SU-DHL-6 (cell line): Measurements from ENCODE around the gene TNFRSF1B.
A peak's percentile ranks its signal among the peaks of the same experiment; 100 is the strongest.

Experiments used
- H2AFZ ChIP-seq: fragments of 200-600 bp; sonication (generic); 2 replicates; pipeline ENCODE4 v1.6.1; 2014; ENCODE audit warnings: low read depth, mild to moderate bottlenecking, moderate library complexity, mixed read lengths, antibody characterized with exemption, low read length; ENCODE audit not compliant: severe bottlenecking
- H3F3A ChIP-seq: fragments of 200-600 bp; shearing (Covaris generic); 2 replicates; pipeline ENCODE4 v1.6.0; 2016; ENCODE audit warnings: antibody characterized with exemption, mild to moderate bottlenecking; ENCODE audit not compliant: insufficient read depth
- H3K27ac ChIP-seq: fragments of 200-600 bp; sonication (generic); 2 replicates; pipeline ENCODE4 v1.5.1; 2016; ENCODE audit warnings: low read depth, mild to moderate bottlenecking, low read length, moderate library complexity, mixed read lengths
- H3K27me3 ChIP-seq: fragments of 200-600 bp; sonication (generic), shearing (Covaris generic); 2 replicates; pipeline ENCODE4 v1.6.0; 2014; ENCODE audit warnings: mild to moderate bottlenecking, low read length
- H3K36me3 ChIP-seq: fragments of 200-600 bp; sonication (generic); 2 replicates; pipeline ENCODE4 v1.6.1; 2014; ENCODE audit warnings: mild to moderate bottlenecking, low read length, mixed read lengths
- H3K4me2 ChIP-seq: fragments of 300-600, 200-600 bp; shearing (Covaris generic), sonication (generic); 2 replicates; pipeline ENCODE4 v1.6.0; 2014; ENCODE audit warnings: low read length, low read depth, mild to moderate bottlenecking; ENCODE audit not compliant: poor library complexity, severe bottlenecking
- H3K4me3 ChIP-seq: fragments of 200-600 bp; sonication (generic); 2 replicates; pipeline ENCODE4 v1.5.1; 2014; ENCODE audit warnings: antibody characterized with exemption, low read length, mild to moderate bottlenecking, mixed read lengths; ENCODE audit not compliant: insufficient read depth, poor library complexity, severe bottlenecking
- H3K79me2 ChIP-seq: fragments of 200-600 bp; sonication (generic); 2 replicates; pipeline ENCODE4 v1.6.1; 2014; ENCODE audit warnings: mild to moderate bottlenecking, low read length, moderate library complexity; ENCODE audit not compliant: insufficient read depth
- H3K9ac ChIP-seq: fragments of 200-600 bp; sonication (generic); 2 replicates; pipeline ENCODE4 v1.7.0; 2014; ENCODE audit warnings: mild to moderate bottlenecking, low read length
- H3K9me2 ChIP-seq: fragments of 200-600 bp; sonication (generic); replicated peaks from 2 replicates; pipeline ENCODE4 v1.6.1; 2014; ENCODE audit warnings: low read length; ENCODE audit not compliant: insufficient read depth
- H3K9me3 ChIP-seq: fragments of 200-600 bp; sonication (generic); 2 replicates; pipeline ENCODE4 v1.6.1; 2014; ENCODE audit warnings: low read length, mixed read lengths; ENCODE audit not compliant: insufficient read depth
- H4K20me1 ChIP-seq: fragments of 200-600 bp; sonication (generic); 2 replicates; pipeline ENCODE4 v1.6.1; 2014; ENCODE audit warnings: low read depth, mild to moderate bottlenecking, antibody characterized with exemption, low read length, moderate library complexity, mixed read lengths
- CTCF ChIP-seq: fragments of 200-600 bp; sonication (generic); IDR thresholded peaks from one replicate; pipeline ENCODE4 v1.5.1; 2017; ENCODE audit warnings: antibody characterized with exemption, mild to moderate bottlenecking, low read length, moderate library complexity; ENCODE audit not compliant: insufficient read depth, poor library complexity, severe bottlenecking
- EZH2phosphoT487 ChIP-seq: fragments of 200-600 bp; sonication (generic), shearing (Covaris generic); conservative IDR thresholded peaks from 2 replicates; pipeline ENCODE4 v1.6.1; 2018; ENCODE audit warnings: mild to moderate bottlenecking, antibody characterized with exemption, low read length, moderate library complexity, mixed read lengths

Gene TNFRSF1B

GRCh38 chr1:12124693-12125421, 41.9 kb upstream of the TNFRSF1B start:
- H4K20me1 ChIP-seq: no peaks in the 10 kb centered on the region
- no peaks in the 10 kb centered on the region for H3K9me2 ChIP-seq
- no peaks in the 10 kb centered on the region for H3K79me2 ChIP-seq
- H3K27ac ChIP-seq: no peak overlapping the region
- no peak overlapping the region for H2AFZ ChIP-seq
- no peak overlapping the region for H3K4me2 ChIP-seq
- no peaks in the 10 kb centered on the region for H3K36me3 ChIP-seq
- no peaks in the 10 kb centered on the region for H3K9me3 ChIP-seq
- peak; percentile 82 for TF ChIP-seq CTCF
- no peak for TF ChIP-seq EZH2phosphoT487
- H3K4me3 ChIP-seq: no peak overlapping the region
- H3K27me3 ChIP-seq: no peaks in the 10 kb centered on the region
- no peaks in the 10 kb centered on the region for H3F3A ChIP-seq
- no peak overlapping the region for H3K9ac ChIP-seq

- Histone ChIP-seq H3K9ac (no peak overlapping the region), H3K27ac (no peak overlapping the region), H2AFZ (no peak overlapping the region)
These were observed 41.1 kb upstream of the TNFRSF1B start for GRCh38 chr1:12125422-12126355.

GRCh38 chr1:12126781-12127180, 40.0 kb upstream of the TNFRSF1B start:
- Histone ChIP-seq H3K79me2 (no peaks in the 10 kb centered on the region), H3K27me3 (no peaks in the 10 kb centered on the region), H3K27ac (no peak overlapping the region), H2AFZ (no peak overlapping the region), H3K4me2 (no peak overlapping the region), H3K9me2 (no peaks in the 10 kb centered on the region), H3K36me3 (no peaks in the 10 kb centered on the region), H3F3A (no peaks in the 10 kb centered on the region), H3K9ac (no peak overlapping the region), H3K4me3 (no peak overlapping the region), H3K9me3 (no peaks in the 10 kb centered on the region), H4K20me1 (no peaks in the 10 kb centered on the region)
- TF ChIP-seq EZH2phosphoT487 (no peak), CTCF (no peak)

More at GRCh38 chr1:12125422-12126355, 41.1 kb upstream of the TNFRSF1B start:
- H3K79me2 ChIP-seq: no peaks in the 10 kb centered on the region
- H3K4me2 ChIP-seq: no peak overlapping the region
- no peaks in the 10 kb centered on the region for H3K36me3 ChIP-seq
- H3K9me2 ChIP-seq: no peaks in the 10 kb centered on the region
- no peaks in the 10 kb centered on the region for H3F3A ChIP-seq
- no peak overlapping the region for H3K4me3 ChIP-seq
- no peaks in the 10 kb centered on the region for H4K20me1 ChIP-seq
- TF ChIP-seq EZH2phosphoT487 (no peak), CTCF (no peak)
- no peaks in the 10 kb centered on the region for H3K27me3 ChIP-seq
- H3K9me3 ChIP-seq: no peaks in the 10 kb centered on the region
